T1000 (cell line): ENCODE measurements around the gene FOCAD.
"Not testable (repeated sequence)": the region's sequence is repeated elsewhere in the genome, so short reads cannot be mapped to it uniquely, and the experiment has no call there.

Experiments
- DNase-seq: peaks from one replicate; lab custom pipeline; 2025; ENCODE audit warnings: mixed read lengths; lab: John Stamatoyannopoulos, UW

FOCAD gene

DNA sequence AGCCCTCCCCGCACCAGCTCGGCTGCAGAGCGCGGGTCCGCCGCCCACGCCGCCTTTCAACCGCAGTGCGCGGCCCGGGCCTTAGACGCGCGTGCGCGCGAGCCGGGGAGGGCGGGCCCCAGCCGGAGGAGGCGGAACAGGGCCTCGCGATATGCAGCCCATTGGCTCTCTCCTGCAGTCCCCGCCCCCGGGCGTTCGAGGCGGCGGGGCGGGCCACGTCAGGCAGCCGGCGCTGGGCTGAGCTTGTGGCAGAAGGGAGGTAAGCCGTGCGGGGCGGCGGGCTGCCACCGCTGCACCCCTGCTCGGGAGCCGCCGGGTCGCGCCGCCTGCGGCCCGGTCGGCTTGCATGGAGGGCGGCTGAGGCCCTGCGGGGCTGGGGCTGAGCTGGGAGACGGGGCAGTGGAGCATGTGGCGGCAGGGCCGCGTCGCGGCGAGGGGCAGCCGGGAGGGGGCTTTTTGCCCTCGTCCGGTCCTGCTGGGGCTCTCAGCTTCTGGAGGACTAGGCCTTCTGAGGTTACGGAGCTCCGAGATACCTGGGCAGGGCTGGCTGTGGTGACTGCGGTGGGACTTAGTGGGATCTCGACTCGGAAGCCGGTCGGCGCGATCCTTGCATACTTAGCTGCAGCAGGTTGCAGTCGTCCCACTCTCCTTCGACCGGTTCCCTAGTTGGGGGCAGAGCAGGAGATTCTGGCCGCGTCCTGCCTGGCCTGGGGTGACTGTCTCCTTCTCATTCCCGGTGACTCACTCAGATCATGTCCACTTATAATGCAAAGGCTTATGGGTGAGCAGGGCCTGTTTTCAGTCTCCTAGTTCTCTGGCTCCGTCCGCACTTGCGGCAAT lies at the start of gene FOCAD:
TSS of gene FOCAD (plus strand) at position 225 of the 840 bp plus-strand sequence. CDS start 31,095 bp downstream, outside the sequence.
- peak; percentile 79 for DNase-seq

- no peak for DNase-seq
Measured at GRCh38 chr9:20634895-20635294, 49.2 kb upstream of the FOCAD start.

DNA sequence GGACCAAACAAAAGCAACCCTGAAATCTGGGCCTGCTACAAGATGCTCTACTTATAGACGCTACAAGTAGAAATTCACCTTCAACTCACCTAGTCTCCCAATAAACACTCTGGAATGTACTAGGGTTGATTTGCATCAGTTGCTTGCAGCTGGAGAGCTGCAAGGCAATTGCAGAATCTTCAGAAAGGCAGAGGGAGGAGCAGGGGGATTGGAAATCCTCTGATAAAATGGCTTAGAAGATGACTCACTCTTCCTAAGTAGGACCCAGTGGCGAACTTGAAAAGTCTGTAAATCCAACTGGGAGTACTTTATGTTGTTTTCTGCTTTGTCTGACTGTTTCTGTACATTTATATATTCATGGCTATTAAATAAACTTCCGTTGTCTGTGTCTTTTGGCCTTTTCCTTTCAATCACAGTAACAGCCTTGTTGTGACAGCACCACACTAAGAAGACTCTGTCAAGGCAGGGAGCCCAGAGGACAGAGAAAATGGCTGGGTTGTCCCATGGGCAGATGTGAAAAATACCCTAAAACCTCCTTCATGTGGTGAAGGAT lies 47.1 kb upstream of the FOCAD start:
- no peak for DNase-seq

DNA sequence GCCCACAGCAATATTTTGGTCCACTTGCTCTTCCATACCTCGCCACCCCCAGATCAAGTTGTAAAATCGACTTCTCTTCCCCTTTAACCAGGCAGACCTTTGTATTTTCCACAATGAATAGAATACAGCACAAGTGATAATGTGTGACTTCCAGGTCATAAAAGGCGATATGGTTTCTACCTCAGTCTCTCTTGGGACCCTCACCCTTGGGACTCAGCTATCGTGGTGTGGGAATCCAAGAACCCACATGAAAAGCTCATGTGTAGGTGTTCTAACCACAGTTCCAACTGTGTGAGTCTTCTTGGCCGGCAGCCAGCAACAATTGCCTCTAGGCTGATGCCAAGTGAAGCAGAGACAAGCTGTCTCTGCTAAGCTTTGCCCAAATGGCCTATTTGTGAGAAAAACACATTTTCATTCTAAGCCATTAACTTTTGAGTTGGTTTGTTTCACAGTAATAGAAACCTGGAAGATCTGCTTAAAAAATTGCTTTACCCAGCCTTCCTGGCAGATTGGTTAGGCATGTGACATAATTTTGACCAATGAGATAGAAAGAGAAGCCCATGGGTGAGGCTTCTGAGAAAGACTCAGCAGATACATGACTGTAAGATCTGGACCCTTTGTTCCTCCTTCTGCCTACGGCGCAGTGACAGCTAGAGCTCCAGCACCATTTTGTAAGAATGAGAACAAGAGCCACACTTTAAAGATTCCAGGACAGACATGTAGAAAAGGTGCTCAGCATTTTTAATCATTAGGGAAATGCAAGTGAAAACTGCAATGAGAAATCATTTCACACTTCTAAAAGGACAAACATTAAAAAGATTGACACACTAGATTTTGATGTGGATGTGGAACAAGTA lies 43.5 kb upstream of the FOCAD start:
- DNase-seq = no peak

GRCh38 chr9:20642045-20642444 lies 42.0 kb upstream of the FOCAD start:
- no peak for DNase-seq

GRCh38 chr9:20643660-20644059 lies 40.4 kb upstream of the FOCAD start:
- DNase-seq = no peak

GRCh38 chr9:20646656-20647055 lies 37.4 kb upstream of the FOCAD start:
- no peak for DNase-seq

GRCh38 chr9:20649381-20649780 lies 34.7 kb upstream of the FOCAD start:
- DNase-seq = no peak

GRCh38 chr9:20650313-20650712 lies 33.7 kb upstream of the FOCAD start:
- DNase-seq = no peak

DNA sequence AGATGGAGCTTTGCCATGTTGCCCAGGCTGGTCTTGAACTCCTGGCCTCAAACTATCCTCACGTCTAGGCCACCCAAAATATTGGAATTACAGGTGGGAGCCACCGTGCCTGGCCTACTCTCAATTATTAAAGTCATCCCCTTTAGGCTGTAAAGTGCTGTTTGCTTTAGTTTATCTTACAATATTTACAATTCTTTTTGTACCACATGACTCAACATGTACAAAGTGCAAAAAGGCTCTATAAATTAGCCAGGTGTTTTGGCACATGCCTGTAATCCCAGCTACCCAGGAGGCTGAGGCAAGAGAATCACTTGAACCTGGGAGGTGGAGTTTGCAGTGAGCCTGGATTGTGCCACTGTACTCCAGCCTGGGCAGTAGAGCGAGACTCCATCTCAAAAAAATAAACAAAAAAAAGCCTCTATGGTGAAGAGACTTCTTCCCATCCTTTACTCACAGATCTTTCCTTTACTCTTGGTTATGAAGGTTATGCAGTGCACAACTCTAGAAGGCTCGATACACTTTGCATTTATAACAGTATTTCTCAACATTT lies 33.2 kb upstream of the FOCAD start:
- no peak for DNase-seq

- DNase-seq = no peak
Measured at GRCh38 chr9:20651939-20652338, 32.1 kb upstream of the FOCAD start.

- not testable (repeated sequence) for DNase-seq
Measured at GRCh38 chr9:20658246-20658667, 25.8 kb upstream of the FOCAD start.

- peak; percentile 2 for DNase-seq
Measured at GRCh38 chr9:20658677-20659473, 25.2 kb upstream of the FOCAD start.

DNA sequence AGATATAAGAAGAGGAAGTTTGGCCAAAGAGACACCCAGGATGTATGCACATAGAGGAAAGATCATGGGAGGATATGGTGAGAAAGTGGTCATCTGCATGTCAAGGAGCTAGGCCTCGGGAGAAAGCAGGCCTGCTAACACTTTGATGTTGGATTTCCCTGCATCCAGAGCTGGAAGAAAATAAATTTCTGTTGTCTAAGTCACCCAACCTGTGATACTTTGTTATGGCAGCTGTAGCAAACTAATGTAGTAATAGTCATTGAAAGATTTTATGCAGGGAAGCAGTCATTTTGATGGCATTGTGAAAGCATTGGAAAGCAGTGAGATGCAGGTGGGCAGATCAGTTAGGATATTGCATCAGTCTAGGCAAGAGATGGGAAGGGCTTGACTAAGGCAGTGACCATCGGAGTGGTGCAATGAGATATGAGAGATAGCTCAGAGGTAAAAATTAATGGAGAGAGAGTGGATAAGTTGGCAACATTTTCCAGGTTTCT lies 24.5 kb upstream of the FOCAD start:
- DNase-seq = no peak

DNA sequence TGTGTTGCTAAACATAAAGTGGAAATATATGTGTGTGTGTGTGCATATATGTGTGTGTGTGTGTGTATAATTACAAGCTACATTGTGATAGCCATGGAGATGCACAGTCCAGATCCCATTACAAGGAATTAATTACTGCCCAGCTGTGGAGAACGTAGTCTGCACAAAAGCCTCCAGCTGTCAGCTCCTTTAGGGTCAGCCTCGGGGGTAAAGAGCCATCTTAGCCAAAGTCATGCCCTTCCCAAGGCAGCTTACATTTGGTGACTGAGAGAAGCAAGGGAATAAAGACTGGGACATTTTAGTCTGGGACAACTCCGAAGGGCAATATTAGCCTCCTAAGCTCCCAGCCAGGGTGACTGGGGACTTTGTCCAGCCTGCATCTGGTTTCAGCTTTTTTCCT lies 21.9 kb upstream of the FOCAD start:
- DNase-seq = no peak

DNA sequence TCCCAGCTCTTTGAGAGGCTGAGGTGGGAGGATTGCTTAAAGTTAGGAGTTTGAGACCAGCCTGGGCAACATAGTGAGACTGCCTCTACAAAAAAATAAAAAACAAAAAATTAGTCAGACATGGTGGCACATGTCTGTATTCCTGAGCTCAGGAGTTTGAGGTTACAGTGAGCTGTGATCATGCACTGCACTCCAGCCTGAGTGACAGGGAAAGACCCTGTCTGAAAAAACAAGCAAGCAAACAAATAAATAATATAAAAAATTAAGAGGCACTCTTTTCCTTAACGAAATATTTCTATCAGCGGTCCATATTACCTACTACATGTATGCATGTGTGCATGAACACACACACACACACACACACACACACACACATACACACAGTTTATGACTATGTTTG lies 20.9 kb upstream of the FOCAD start:
- DNase-seq = no peak

GRCh38 chr9:20664501-20664900 lies 19.6 kb upstream of the FOCAD start:
- DNase-seq = no peak

- no peak for DNase-seq
Measured at GRCh38 chr9:20670395-20670794, 13.7 kb upstream of the FOCAD start.

DNA sequence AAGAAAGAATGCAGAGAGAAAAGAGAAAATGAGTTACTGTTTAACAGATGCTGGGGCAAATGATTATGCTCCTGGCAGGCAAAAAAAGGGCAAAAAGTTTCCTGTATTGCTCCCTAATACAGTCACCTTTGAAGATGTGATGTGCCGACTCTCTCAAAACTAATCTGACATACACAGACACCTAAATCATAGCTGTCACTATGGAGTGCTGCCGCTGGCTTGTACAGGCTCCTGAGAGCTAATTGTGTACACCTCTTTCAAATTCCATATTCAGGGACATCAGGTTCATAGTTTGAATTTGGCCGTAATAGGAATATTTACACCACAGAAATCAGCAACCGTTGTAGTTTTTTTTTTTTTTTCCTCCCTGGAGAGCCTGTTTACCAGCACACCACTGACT lies 12.4 kb upstream of the FOCAD start:
- no peak for DNase-seq

DNA sequence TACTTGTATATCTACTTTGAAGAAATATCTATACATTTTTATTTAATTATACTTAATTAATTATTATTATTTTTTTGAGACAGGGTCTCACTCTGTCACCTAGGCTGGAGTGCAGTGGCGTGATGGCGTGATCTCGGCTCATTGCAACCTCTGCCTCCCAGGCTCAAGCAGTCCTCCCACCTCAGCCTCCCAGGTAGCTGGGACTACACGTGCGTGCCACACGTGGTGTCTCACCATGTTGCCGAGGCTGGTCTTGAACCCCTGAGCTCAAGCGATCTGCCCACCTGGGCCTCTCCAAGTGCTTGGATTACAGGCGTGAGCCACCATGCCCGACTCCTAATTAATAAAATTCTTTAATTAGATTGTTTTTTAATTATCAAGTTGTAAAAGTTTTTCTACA lies 10.5 kb upstream of the FOCAD start:
- not testable (repeated sequence) for DNase-seq

DNA sequence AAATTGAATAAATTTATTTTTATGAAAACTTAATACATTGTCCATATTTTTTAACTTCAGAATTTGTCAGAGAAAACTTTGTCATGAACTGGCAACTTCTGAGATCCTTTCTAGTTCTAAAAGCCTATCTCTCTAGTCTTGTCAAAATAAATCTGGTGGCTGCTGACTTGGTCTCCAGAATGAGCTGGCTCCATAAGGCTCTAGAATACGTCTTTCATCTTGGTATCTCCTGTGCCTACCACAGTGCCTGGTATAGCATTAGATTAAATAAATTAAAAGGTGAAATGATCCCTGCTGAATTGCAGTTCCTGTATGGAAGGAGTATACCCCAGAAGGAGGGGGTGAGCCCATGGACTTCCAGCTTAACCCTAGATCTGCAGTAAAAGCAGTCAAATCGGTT lies 2.6 kb upstream of the FOCAD start:
- no peak for DNase-seq
